ENCODE results near the gene NMNAT1.

GRCh38 chr1:9894115-9894514, 49.2 kb upstream of the NMNAT1 start:
- TF ChIP-seq CTCF (conservative IDR thresholded peaks at IDR 0.05) (no peak), EZH2 (IDR thresholded peaks at IDR 0.05; ENCODE audit: low read depth) (no peak)

Measured in PC-9 (cell line).